PFSK-1 (cell line): ENCODE measurements around the gene SLC25A18.

Source experiments
- FOXP2 ChIP-seq: optimal IDR thresholded peaks from 2 replicates; pipeline ENCODE3; 2011; ENCODE audit warnings: borderline replicate concordance, control low read depth, inconsistent platforms; ENCODE audit not compliant: insufficient read depth; ENCODE audit errors: extremely low read length, extremely low read depth
- POLR2AphosphoS5 ChIP-seq: IDR thresholded peaks from 2 replicates; pipeline ENCODE4 v1.6.1; 2012; ENCODE audit warnings: low read depth, mild to moderate bottlenecking, control low read depth, low read length, moderate library complexity
- REST ChIP-seq, 2 experiments: IDR thresholded peaks; 2 replicates each; pipeline versions ENCODE4 v1.6.1 to v1.8.0; 2011 to 2012; ENCODE audit warnings: low read depth in 2 of 2, low read length in 2 of 2, control low read depth in 1 of 2, inconsistent platforms in 1 of 2, mild to moderate bottlenecking in 1 of 2, moderate library complexity in 1 of 2; ENCODE audit not compliant: insufficient read depth in 1 of 2
- SIN3A ChIP-seq: IDR thresholded peaks from 2 replicates; pipeline ENCODE4 v1.6.1; 2012; ENCODE audit warnings: mild to moderate bottlenecking, low read length, moderate library complexity, borderline replicate concordance; ENCODE audit not compliant: insufficient read depth
- TAF1 ChIP-seq: IDR thresholded peaks from 2 replicates; pipeline ENCODE4 v1.6.1; 2012; ENCODE audit warnings: low read length, control low read depth, borderline replicate concordance; ENCODE audit not compliant: insufficient read depth

SLC25A18 gene

GRCh38 chr22:17576470-17576869 is 13.2 kb downstream of the SLC25A18 start:
- TF ChIP-seq TAF1 (no peak), SIN3A (no peak), FOXP2 (no peak), REST (IDR thresholded peaks at IDR 0.05; ENCODE audit: insufficient read depth in 1 of 2, low read depth in 2 of 2, low read length in 2 of 2) (no peak), POLR2AphosphoS5 (no peak)

- TF ChIP-seq FOXP2 (no peak), TAF1 (no peak), SIN3A (no peak), POLR2AphosphoS5 (no peak), REST (IDR thresholded peaks at IDR 0.05; ENCODE audit: insufficient read depth in 1 of 2, low read depth in 2 of 2, low read length in 2 of 2) (no peak)
Measured at GRCh38 chr22:17578136-17578754, 14.9 kb downstream of the SLC25A18 start.

- no peak for TF ChIP-seq REST (IDR thresholded peaks at IDR 0.05; ENCODE audit: insufficient read depth in 1 of 2, low read depth in 2 of 2, low read length in 2 of 2)
- TF ChIP-seq POLR2AphosphoS5, result no peak
- TF ChIP-seq FOXP2, result no peak
- no peak for TF ChIP-seq TAF1
Measured at GRCh38 chr22:17579535-17579981, 16.3 kb downstream of the SLC25A18 start.

GRCh38 chr22:17580441-17581031 is 17.2 kb downstream of the SLC25A18 start:
- no peak for TF ChIP-seq REST (IDR thresholded peaks at IDR 0.05; ENCODE audit: insufficient read depth in 1 of 2, low read depth in 2 of 2, low read length in 2 of 2)
- no peak for TF ChIP-seq TAF1

- TF ChIP-seq FOXP2 (no peak), REST (IDR thresholded peaks at IDR 0.05; ENCODE audit: insufficient read depth in 1 of 2, low read depth in 2 of 2, low read length in 2 of 2) (no peak), TAF1 (no peak), SIN3A (no peak), POLR2AphosphoS5 (no peak)
Measured at GRCh38 chr22:17581056-17581455, 17.8 kb downstream of the SLC25A18 start.
